Erythroblast (primary cell): ENCODE results near the gene MYL2.

Experiments used
- GATA1 ChIP-seq: IDR thresholded peaks from 2 replicates; pipeline ENCODE4 v1.6.1; 2011; ENCODE audit warnings: low read depth, mild to moderate bottlenecking, control low read depth, low read length, moderate library complexity
- POLR2A ChIP-seq: IDR thresholded peaks from 2 replicates; pipeline ENCODE4 v1.6.1; 2011; ENCODE audit warnings: mild to moderate bottlenecking, low read length

DNA sequence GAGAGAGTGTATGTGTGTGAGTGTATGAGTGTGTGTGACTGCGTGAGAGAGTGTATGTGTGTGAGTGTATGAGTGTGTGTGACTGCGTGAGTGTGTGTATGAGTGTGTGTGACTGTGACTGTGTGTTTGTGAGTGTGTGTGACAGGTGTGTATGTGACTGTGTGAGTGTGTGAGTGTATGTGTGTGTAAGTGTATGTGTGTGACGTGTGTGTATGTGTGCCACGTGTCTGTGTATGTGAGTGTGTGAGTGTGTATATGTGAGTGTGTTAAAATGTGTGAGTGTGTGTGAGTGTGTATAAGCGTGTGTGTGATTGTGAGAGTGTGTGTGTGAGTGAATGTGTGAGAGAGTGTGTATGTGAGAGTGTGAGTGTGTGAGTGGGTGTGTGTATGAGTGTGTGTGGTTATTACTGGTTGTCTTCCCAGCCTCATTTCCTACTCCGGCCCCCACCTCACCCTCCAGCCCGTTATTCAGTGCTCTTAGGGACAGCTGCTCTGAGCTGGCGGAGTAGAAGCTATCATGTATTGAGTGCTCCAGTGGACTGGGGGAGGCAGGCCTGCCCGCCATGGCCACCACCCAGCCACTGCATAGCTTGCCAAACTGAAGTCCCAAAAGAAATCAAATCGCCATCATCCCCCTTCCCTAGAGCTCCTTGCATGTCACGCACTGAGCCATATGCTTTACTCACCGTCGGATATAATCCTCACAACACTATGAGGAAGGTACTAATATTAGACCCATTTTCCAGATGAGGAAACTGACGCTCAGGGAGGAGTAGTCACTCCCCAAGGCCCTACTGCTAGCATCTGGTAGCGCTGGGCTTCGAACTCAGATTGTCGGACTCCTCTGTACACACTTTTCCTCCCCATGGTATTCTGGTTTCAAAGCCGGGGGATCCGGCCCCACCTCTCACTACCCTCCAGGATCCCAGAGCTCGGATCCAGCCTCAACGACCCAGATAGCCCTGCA lies 10.3 kb upstream of the MYL2 start:
- TF ChIP-seq POLR2A: no peak
- TF ChIP-seq GATA1: no peak
